H1 (cell line): ENCODE measurements around the gene SSX4B.

Experiments
- CHD1 ChIP-seq: IDR thresholded peaks from 2 replicates; pipeline ENCODE4 v1.6.1; 2012; ENCODE audit warnings: low read depth, low read length, improper control_type of control experiment
- CHD2 ChIP-seq: IDR thresholded peaks from 2 replicates; pipeline ENCODE4 v1.6.1; 2012; ENCODE audit warnings: low read length, improper control_type of control experiment
- EZH2 ChIP-seq: fragments of 200-600 bp; sonication (generic); IDR thresholded peaks from 2 replicates; pipeline ENCODE4 v1.7.1; 2012; ENCODE audit warnings: low read depth, mild to moderate bottlenecking, moderate library complexity, low read length, inconsistent platforms; ENCODE audit not compliant: severe bottlenecking
- GTF2F1 ChIP-seq: IDR thresholded peaks from 2 replicates; pipeline ENCODE4 v1.6.1; 2012; ENCODE audit warnings: low read depth, low read length, improper control_type of control experiment, borderline replicate concordance
- POLR2AphosphoS5 ChIP-seq: IDR thresholded peaks from 2 replicates; pipeline ENCODE4 v1.6.1; 2011; ENCODE audit warnings: low read depth, low read length
- SIN3A ChIP-seq, 2 experiments: IDR thresholded peaks in 1 of 2; conservative IDR thresholded peaks in 1 of 2; 2 replicates each; pipeline ENCODE4 v1.6.1; 2011 to 2012; ENCODE audit warnings: low read length in 2 of 2, improper control_type of control experiment in 1 of 2, low read depth in 1 of 2, mild to moderate bottlenecking in 1 of 2
- SP2 ChIP-seq: IDR thresholded peaks from 2 replicates; pipeline ENCODE4 v1.6.1; 2012; ENCODE audit warnings: mild to moderate bottlenecking, low read length, inconsistent platforms
- SP4 ChIP-seq: IDR thresholded peaks from 2 replicates; pipeline ENCODE4 v1.6.1; 2012; ENCODE audit warnings: low read length, inconsistent platforms
- TEAD4 ChIP-seq: IDR thresholded peaks from 2 replicates; pipeline ENCODE4 v1.6.1; 2012; ENCODE audit warnings: low read depth, low read length, inconsistent platforms, mixed read lengths
- YY1 ChIP-seq: IDR thresholded peaks from 2 replicates; pipeline ENCODE4 v1.6.1; 2011; ENCODE audit warnings: low read depth, mild to moderate bottlenecking, low read length
- TF ChIP-seq, protein P1 (sequence below), 3 experiments: IDR thresholded peaks; 1 replicate in 2 of 3; 2 replicates in 1 of 3; pipeline versions ENCODE4 v1.5.1 to v1.6.1; 2011; ENCODE audit warnings: low read length in 3 of 3, mild to moderate bottlenecking in 3 of 3, inconsistent platforms in 2 of 3, low read depth in 1 of 3, moderate library complexity in 1 of 3; ENCODE audit not compliant: insufficient read depth in 1 of 3; ENCODE audit errors: control extremely low read depth in 1 of 3

DNA sequence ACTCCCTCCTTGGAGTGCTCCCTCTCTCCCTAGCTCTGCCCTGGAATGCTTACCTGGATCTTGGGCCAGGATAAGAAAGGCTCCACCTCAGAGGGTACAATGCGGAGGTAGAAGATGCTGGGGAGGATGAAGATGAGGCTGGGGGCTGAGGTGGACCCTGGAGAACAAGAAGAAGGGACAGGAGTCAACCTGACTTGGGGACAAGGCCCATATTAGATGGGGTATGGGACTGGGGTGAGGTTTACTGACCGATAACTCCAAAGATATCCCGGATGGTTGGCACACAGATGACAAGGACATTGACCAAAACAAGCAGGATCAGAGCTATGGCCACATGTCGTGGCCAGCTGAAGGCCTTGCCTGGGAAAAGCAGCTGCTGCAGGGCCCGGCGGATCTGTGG lies 47.7 kb upstream of the SSX4B start:
- TF ChIP-seq, protein P1, sequence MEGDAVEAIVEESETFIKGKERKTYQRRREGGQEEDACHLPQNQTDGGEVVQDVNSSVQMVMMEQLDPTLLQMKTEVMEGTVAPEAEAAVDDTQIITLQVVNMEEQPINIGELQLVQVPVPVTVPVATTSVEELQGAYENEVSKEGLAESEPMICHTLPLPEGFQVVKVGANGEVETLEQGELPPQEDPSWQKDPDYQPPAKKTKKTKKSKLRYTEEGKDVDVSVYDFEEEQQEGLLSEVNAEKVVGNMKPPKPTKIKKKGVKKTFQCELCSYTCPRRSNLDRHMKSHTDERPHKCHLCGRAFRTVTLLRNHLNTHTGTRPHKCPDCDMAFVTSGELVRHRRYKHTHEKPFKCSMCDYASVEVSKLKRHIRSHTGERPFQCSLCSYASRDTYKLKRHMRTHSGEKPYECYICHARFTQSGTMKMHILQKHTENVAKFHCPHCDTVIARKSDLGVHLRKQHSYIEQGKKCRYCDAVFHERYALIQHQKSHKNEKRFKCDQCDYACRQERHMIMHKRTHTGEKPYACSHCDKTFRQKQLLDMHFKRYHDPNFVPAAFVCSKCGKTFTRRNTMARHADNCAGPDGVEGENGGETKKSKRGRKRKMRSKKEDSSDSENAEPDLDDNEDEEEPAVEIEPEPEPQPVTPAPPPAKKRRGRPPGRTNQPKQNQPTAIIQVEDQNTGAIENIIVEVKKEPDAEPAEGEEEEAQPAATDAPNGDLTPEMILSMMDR (IDR thresholded peaks at IDR 0.05; ENCODE audit: control extremely low read depth in 1 of 3, insufficient read depth in 1 of 3, low read depth in 1 of 3, low read length in 3 of 3) = no peak
- TF ChIP-seq SP2 (no peak), TEAD4 (no peak), POLR2AphosphoS5 (no peak), EZH2 (no peak), SP4 (no peak), CHD2 (no peak), SIN3A (conservative IDR thresholded peaks at IDR 0.05 in 1 of 2, IDR thresholded peaks at IDR 0.05 in 1 of 2; ENCODE audit: low read depth in 1 of 2, low read length in 2 of 2) (no peak), CHD1 (no peak), GTF2F1 (no peak), YY1 (no peak)
